ENCODE data around the gene KBTBD8.

The KBTBD8 gene

DNA sequence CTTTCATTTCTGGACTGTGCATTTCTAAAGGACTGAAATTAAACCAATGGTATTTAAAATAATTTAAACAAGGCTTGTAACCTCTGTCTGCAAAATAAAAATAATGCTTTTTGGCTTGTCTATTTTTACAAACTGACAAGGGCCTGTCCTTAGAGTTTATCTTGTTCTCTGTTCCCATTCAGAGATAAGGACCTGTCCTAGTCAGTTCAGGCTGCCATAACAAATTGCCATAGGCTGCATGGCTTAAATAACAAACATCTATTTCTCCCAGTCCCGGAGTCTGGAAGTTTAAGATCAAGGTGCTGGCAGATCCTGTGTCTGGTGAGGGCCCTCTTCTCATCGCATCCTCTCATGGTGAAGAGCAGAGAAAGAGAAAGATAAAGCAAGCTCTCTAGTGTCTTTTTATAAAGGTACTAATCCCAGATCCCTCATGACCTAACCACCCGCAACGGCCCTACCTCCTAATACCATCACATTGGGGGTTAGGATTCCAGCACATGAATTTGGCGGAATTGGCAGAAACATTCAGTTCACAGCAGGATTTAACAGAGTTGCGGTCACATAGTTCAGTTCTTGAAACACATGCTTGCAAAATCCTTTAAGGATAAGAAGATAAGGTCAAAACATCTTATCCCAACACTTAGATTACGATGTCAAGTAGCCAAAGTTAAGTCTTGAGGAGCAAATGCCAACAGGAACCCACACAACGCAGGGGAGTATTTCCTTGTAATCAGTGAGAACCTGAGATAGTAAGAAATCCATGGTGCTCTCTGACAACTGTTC, 17.8 kb downstream of the KBTBD8 start:
- TF ChIP-seq CTCF (IDR thresholded peaks at IDR 0.05; ENCODE audit: insufficient read depth, low read length, poor library complexity, severe bottlenecking), result no peak
- H3K36me3 ChIP-seq (ENCODE audit: control insufficient read depth, insufficient read depth, low read length), result no peaks in the 10 kb centered on the region
- no peak for DNase-seq (ENCODE audit: extremely low read depth, insufficient read length)
- H3K4me3 ChIP-seq (replicated peaks; ENCODE audit: low read depth, low read length), result no peak overlapping the region
- no peaks in the 10 kb centered on the region for H3K27me3 ChIP-seq (replicated peaks; ENCODE audit: control insufficient read depth, insufficient read depth, low read length)

DNA sequence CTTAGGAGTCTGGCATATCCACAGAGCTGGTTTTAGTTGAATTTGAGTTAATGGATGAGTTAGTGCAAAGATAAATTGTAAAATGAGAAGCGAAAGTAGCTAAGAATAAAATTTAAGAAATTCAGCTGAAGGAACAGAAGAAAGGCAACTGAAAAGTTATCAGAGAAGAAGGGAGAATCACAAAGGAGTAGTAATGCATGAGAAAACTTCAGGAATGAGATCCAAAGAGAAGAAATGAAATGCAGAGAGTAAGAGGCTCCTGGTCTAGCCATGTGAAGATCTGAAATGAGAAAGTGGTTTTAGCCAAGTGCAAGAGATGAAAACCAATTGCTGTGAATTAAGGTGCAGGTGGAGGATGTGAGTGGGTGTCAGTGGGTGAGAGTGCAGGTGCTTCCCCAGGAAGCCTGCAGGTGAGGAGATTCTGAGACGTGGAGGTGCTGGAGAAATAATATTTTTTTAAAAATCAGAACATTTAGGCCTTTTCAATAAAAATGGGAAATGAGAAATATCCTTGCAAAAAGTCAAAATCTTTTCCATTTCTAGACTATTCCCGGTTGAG, 18.5 kb downstream of the KBTBD8 start:
- no peak for DNase-seq (ENCODE audit: extremely low read depth, insufficient read length)
- H3K4me3 ChIP-seq (replicated peaks; ENCODE audit: low read depth, low read length), result no peak overlapping the region
- no peak for TF ChIP-seq CTCF (IDR thresholded peaks at IDR 0.05; ENCODE audit: insufficient read depth, low read length, poor library complexity, severe bottlenecking)

DNA sequence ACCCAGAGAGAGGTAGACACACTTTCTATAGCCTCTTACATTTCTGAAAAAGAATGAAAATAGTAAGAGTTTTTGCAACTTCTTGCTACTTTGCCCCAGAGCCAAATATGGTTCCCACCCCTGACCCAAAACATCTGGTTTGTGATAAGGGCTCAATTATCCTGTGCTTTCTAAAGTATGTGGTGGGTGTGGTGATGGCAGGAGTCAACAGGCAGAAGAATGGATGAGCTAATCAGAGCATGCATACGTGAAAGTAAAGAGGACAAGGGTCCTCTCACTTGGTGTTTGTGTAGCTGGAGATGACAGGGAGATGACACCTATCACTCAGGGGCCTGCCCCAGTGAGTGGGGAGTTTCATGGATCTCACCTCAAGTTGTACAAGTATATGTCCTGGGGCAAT, 19.1 kb downstream of the KBTBD8 start:
- no peak for DNase-seq (ENCODE audit: extremely low read depth, insufficient read length)
- Histone ChIP-seq H3K27me3 (replicated peaks; ENCODE audit: control insufficient read depth, insufficient read depth, low read length) (no peaks in the 10 kb centered on the region), H3K4me3 (replicated peaks; ENCODE audit: low read depth, low read length) (no peak overlapping the region), H3K36me3 (ENCODE audit: control insufficient read depth, insufficient read depth, low read length) (no peaks in the 10 kb centered on the region)
- no peak for TF ChIP-seq CTCF (IDR thresholded peaks at IDR 0.05; ENCODE audit: insufficient read depth, low read length, poor library complexity, severe bottlenecking)

More for the DNA sequence above, 18.5 kb downstream of the KBTBD8 start:
- Histone ChIP-seq H3K36me3 (ENCODE audit: control insufficient read depth, insufficient read depth, low read length) (no peaks in the 10 kb centered on the region), H3K27me3 (replicated peaks; ENCODE audit: control insufficient read depth, insufficient read depth, low read length) (no peaks in the 10 kb centered on the region)

GRCh38 chr3:67018105-67018788, 20.1 kb downstream of the KBTBD8 start:
- H3K4me3 ChIP-seq (replicated peaks; ENCODE audit: low read depth, low read length), result no peak overlapping the region

More at GRCh38 chr3:67018105-67018788, 20.1 kb downstream of the KBTBD8 start:
- peak; percentile 54 for DNase-seq (ENCODE audit: extremely low read depth, insufficient read length)
- no peak for TF ChIP-seq CTCF (IDR thresholded peaks at IDR 0.05; ENCODE audit: insufficient read depth, low read length, poor library complexity, severe bottlenecking)
- Histone ChIP-seq H3K27me3 (replicated peaks; ENCODE audit: control insufficient read depth, insufficient read depth, low read length) (no peaks in the 10 kb centered on the region), H3K36me3 (ENCODE audit: control insufficient read depth, insufficient read depth, low read length) (no peaks in the 10 kb centered on the region)
